Measurements from ENCODE around the gene PPM1D. TPM values are rescaled to one million over a fixed set of nuclear protein-coding genes. Genes with fewer than 3 reads are reported as not detected.

Gene PPM1D
- total RNA-seq, 1 donor from 2014 or later: 12.8 TPM

Small RNA genes within 50 kb of the gene (small RNA-seq; reads per million reads assigned to genes)
- gene AC011921.2 (ENCODE audit: low replicate concordance) (not detected), gene RN7SL606P (ENCODE audit: low replicate concordance) (not detected), gene RNU6-623P (ENCODE audit: low replicate concordance) (not detected)

Other genes with a start within 250 kb of the PPM1D start
- gene USP32, start 208.1 kb upstream of the PPM1D start, total RNA-seq: 77.4 TPM
- not detected for gene CHCT1, start 177.7 kb upstream of the PPM1D start, total RNA-seq
- gene APPBP2, start 74.0 kb upstream of the PPM1D start, total RNA-seq: 52.4 TPM
- 38.4 TPM for gene BCAS3, start 77.7 kb downstream of the PPM1D start, total RNA-seq